Stimulated activated CD8-positive, alpha-beta memory T cell treated with anti-CD3 and anti-CD28 coated beads, Interleukin-2, amount 100 ng/mL, for 48 hours (primary cell): ENCODE results near the gene SLIT3.

ENCODE experiments used
- DNase-seq, 2 donors: peaks; one replicate each; pipeline ENCODE4 v3.0.0-alpha.2; 2020; ENCODE audit warnings: low read depth in 2 of 2

The SLIT3 gene

GRCh38 chr5:169080448-169080911, 220.5 kb downstream of the SLIT3 start:
- DNase-seq, result no peak

GRCh38 chr5:169079697-169080096, 221.2 kb downstream of the SLIT3 start:
- DNase-seq, result no peak

GRCh38 chr5:169074839-169075238, 226.1 kb downstream of the SLIT3 start:
- no peak for DNase-seq

GRCh38 chr5:169072233-169072632, 228.7 kb downstream of the SLIT3 start:
- no peak for DNase-seq

- no peak for DNase-seq
Observed at GRCh38 chr5:169070413-169070812, 230.5 kb downstream of the SLIT3 start.

- no peak for DNase-seq
Observed at GRCh38 chr5:169067751-169068173, 233.2 kb downstream of the SLIT3 start.

- DNase-seq, result no peak
Observed at GRCh38 chr5:169065400-169065799, 235.5 kb downstream of the SLIT3 start.

- DNase-seq, result no peak
Observed at GRCh38 chr5:169064093-169064492, 236.8 kb downstream of the SLIT3 start.

GRCh38 chr5:169063316-169063953, 237.5 kb downstream of the SLIT3 start:
- no peak for DNase-seq

GRCh38 chr5:169062690-169063089, 238.2 kb downstream of the SLIT3 start:
- no peak for DNase-seq

GRCh38 chr5:169054506-169054905, 246.4 kb downstream of the SLIT3 start:
- no peak for DNase-seq

GRCh38 chr5:169052207-169052606, 248.7 kb downstream of the SLIT3 start:
- no peak for DNase-seq

- no peak for DNase-seq
Observed at GRCh38 chr5:169051351-169051750, 249.6 kb downstream of the SLIT3 start.

- no peak for DNase-seq
Observed at GRCh38 chr5:169050636-169051035, 250.3 kb downstream of the SLIT3 start.

- DNase-seq, result no peak
Observed at GRCh38 chr5:169050146-169050571, 250.8 kb downstream of the SLIT3 start.

GRCh38 chr5:169049712-169050111, 251.2 kb downstream of the SLIT3 start:
- DNase-seq, result no peak

- no peak for DNase-seq
Observed at GRCh38 chr5:169048181-169049125, 252.5 kb downstream of the SLIT3 start.

- DNase-seq, result no peak
Observed at GRCh38 chr5:169044962-169045361, 256.0 kb downstream of the SLIT3 start.

- no peak for DNase-seq
Observed at GRCh38 chr5:169041180-169041579, 259.8 kb downstream of the SLIT3 start.

- no peak for DNase-seq
Observed at GRCh38 chr5:169039592-169039991, 261.3 kb downstream of the SLIT3 start.

GRCh38 chr5:169037466-169037865, 263.5 kb downstream of the SLIT3 start:
- DNase-seq, result no peak

- DNase-seq, result no peak
Observed at GRCh38 chr5:169036079-169036805, 264.7 kb downstream of the SLIT3 start.
